Activated T-cell treated with anti-CD3 and anti-CD28 coated beads for 1 hour (primary cell): Measurements from ENCODE around the gene LRP1B.
"Not testable (repeated sequence)": the region's sequence is repeated elsewhere in the genome, so short reads cannot be mapped to it uniquely, and the experiment has no call there.

Experiments used
- DNase-seq: peaks from one replicate; pipeline ENCODE4 v3.0.0-alpha.2; 2020; ENCODE audit warnings: low read depth

LRP1B gene

DNA sequence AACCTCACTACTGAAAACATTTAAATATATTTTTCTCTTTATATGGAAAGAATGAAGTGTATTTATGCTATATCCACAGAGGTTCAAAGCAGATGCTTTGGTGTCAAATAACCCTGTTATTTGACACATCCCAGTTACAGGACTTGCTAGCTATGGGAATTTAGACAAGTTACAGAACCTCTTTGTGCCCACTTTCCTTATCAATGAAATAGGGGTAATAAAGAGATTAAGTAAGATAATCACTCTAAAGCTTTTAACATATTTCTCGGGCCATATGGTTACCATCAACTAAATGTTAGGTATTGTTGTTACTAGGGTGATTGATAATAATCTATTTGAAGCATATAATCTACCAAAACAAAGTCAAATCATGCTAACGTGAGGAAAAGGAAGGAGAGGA lies 1690.0 kb downstream of the LRP1B start:
- DNase-seq: no peak

DNA sequence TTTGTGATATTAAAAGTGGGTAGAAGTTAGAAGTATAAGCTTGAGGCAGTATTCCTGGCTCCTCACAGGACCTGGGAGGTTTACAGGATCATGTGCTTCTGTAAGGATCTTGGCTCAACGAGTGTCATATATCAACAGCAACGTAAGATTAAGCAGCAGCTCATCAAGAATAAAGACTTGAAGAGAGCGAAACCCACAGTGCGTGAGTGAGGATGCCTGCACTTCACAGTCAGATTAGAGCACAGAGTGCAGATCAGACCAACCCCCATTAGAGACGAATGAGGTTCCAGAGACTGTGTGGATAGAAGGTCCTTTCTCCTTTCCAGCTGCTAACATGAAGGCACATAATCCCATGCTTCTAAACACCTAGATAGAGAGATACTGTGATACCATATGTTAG lies 1693.9 kb downstream of the LRP1B start:
- no peak for DNase-seq

DNA sequence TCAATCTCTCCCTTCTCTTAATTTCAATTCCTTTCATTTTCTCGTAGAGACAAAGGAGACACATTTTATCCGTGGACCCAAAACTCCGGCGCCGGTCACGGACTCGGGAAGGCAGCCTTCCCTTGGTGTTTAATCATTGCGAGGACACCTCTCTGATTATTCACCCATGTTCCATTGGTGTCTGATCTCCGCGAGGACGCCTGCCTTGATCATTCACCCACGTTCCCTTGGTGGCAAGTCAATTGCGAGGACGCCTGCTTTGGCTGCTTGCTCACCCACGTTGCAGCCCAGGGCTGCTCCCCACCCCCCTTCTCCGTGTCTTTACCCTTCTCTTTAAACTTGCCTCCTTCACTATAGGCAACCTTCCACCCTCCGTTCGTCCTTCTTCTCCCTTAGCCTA lies 1703.8 kb downstream of the LRP1B start:
- DNase-seq: not testable (repeated sequence)

DNA sequence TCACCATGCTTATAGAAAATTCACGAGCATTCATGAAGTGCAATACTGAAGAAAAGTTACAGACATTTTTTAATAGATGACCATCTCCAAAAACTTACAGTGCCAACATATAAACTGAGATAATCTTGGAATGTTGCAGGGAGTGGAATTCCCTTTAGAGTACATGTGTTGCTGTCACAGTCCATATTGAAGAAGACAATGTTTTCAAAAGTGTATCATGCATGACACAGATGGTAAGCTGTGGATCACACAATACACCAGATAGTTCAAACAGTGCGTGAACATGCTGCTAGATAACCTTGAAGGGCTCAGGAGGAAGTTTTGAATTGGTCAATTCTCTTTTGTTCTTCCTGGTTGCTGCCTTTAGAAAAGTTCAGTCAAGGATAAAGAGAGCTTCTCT lies 1706.3 kb downstream of the LRP1B start:
- no peak for DNase-seq

DNA sequence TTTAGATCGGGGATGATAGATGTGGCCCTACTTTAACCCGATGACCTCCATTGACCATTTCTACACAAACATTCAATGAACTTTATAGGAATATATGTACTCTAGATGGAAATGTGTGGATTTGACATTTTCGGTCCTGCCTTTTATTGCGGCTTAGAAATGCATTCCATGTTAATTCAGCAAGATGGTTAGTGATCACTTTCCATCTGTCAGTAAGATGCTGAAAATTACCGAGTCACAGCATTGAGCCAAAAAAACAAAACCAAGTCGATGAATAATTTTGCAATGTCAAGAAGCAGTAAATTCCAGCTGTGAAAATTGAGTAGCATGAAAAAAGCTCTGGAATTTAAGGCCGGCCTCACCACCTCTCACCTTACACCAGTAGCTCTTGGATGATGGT lies 1708.1 kb downstream of the LRP1B start:
- no peak for DNase-seq

DNA sequence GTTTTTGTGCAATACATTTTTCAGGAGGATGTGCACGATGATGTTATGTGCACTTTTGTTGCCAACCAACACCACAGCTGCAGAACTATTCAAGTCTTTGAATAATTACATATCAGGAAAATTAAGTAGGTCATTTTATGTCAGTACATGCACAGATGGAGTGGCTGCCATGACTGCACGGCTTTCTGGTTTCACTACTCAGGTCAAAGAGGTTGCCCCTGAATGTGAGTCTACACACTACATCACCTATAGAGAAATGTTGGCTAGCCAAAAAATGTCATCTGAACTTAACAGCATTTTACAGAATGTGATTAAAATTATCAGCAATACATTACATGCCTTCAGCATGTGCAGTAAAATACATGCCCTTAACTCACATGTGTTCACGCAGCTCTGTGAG lies 1713.3 kb downstream of the LRP1B start:
- DNase-seq: no peak

DNA sequence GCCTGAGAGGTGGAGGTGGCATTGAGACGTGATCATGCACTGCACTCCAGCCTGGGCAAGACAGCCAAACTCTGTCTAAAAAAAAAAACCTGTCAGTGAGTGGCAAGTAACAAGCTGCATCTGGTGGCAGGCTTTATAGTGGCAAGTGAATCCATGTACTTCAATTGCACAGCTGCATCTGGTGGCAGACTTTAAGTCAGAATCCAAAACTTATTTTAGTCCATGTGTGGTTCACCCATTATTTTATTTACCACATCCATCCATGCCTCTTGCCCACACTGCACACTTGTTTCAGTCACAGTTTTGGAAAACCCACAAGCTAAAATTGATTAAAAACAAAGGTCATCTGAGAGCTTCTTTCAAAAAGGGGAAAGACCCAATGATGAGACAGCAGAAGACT lies 1714.2 kb downstream of the LRP1B start:
- no peak for DNase-seq

DNA sequence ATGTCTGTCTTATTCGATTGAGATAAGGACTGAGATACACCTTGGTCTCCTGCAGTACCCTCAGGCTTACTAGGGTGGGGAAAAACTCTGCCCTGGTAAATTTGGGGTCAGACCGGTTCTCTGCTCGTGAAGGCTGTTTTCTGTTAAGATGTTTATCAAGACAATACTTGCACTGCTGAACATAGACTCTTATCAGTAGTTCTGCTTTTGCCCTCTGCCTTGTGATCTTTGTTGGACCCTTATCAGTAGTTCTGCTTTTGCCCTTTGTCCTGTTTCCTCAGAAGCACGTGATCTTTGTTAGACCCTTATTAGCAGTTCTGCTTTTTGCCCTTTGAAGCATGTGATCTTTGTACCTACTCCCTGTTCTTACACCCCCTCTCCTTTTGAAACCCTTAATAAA lies 1715.8 kb downstream of the LRP1B start:
- DNase-seq: not testable (repeated sequence)

DNA sequence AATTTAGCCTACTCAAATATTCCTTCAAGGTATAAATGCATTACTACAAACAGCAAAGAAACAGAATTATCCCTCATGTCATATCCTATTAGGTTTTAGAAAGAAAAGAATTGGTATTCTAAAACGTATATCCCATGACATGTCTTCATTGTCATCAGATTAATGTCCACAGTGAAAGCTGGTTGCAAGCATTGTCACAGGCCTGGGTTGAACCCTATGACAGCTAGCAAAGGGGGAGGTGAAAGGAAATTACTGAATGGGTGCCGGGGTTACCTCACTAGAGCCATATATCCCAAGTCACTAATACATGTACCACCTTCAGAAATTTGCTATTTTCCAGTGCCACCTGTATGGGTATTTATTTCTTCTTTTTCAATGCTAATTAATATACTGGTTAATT lies 1720.1 kb downstream of the LRP1B start:
- no peak for DNase-seq

DNA sequence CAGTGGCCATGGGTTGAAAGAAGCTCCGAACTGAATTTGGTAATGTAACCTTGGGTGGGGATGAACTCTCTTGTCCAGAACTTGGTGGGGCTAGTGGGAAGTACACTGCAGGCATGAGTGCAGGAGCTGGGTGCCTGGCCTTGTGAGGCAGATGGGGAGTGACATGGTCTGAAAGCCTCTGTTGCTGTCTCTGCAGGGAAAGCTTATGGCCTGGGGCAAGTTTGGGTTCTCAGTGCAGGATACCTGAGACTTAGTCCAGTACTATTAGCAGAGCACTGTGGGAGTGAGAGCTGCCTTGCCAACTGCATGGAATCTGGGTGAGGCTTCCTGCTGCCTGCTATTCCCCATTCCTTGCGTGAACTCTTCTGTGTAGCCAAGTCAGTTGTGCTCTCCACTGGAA lies 1729.8 kb downstream of the LRP1B start:
- no peak for DNase-seq

DNA sequence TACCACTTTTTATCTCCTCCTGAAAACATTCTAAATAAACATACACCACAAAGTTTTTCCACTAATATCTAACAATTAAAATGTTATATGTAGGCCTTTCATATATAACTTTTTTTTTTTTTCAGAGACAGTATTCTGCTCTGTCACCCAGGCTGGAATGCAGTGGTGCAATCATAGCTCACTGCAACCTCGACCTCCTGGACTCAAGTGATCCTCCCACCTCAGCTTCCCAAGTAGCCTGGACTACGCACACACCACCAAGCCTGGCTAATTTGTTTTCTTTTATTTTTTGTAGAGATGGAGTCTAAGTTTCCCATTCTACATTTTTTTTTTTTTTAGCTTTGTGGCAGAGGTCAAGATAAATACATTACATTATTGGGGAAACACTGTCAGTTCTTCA lies 1738.0 kb downstream of the LRP1B start:
- no peak for DNase-seq

DNA sequence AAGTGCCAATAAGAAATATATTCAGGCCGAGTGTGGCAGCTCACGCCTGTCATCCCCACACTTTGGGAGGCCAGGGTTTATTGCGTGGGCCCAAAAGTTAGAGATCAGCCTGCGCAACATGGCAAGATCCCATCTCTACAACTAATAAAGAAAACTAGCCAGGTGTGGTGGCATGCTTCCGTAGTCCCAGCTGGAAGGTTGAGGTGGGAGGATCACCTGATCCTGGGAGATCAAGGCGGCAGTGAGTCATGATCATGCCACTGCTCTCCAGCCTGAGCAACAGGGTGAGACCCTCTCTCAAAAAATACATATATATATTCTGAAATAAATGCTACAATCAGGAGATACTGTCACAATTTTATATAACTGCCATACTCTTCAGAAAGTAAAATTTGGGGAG lies 1745.9 kb downstream of the LRP1B start:
- DNase-seq: no peak

DNA sequence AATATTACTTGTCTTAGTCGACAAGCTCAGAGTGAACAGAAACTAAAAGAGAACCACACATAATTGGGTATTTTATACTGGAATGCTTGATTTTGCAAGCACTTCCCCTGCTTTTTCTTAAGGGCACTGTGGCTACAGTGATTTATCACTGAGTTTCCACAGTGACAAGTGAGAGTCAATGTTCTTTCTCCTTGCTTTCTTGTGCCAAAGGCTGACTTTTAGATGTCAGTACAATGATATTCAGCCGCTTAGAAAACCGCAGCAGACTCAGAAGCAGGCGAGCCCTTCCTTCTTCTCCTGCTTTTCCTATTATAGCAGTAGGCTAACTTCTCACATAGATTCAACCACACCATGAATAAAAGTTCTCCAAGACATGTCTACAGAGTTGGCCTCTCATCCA lies 1747.0 kb downstream of the LRP1B start:
- DNase-seq: no peak

DNA sequence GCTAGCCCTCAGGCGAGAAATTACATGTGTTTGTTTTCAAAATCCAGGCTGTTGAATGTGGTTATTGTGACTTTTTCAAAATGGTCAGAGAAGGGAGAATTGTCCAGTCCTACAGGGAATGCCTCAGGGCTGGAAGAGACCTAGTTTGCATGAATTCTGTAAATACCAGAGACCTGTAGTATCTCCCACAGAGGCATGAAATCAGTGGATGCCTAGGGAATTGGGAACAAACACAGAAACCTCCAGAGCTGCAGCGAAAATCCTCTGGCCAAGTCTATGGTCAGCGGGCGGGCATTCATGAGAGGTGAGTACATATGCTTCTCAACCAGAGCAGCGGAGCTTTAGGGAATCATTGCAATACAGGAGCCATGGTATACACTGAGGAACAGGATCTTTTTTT lies 1754.1 kb downstream of the LRP1B start:
- DNase-seq: no peak

DNA sequence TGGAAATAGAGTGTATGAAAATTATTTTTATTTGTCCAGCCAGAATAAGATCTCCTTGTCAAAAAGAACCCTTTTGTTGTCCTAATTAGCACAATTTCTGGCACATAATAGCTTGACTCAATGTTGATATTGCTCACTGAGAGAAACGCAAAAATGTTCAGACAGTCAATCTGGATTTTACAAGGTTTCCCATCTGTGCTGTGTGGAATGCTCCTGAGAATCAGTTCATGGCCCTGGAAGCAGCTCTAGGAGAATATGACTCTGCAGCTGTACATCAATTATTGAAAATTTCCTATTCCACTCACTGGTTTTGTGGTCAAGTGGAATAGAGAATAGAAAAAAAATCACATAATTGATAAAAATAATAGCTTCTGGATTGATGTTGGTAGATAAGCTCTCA lies 1767.7 kb downstream of the LRP1B start:
- no peak for DNase-seq

DNA sequence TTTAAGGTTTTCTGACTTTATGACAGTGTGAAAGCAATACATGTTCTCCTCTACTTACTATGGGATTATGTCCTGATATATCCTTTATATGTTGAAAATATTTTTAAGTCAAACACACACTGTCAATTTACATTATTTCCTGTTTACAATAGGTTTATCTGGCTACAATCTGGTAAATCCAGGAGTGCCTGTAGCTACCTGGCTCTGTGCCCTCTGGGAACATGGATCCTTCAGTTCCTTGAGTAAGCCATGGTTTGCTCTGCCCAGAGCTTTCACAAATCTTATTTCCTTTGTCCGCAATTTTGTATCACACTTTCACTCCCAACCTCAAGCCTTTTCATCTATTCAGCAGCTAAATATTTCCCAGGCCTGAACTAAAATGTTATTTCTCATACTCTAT lies 1768.5 kb downstream of the LRP1B start:
- no peak for DNase-seq

DNA sequence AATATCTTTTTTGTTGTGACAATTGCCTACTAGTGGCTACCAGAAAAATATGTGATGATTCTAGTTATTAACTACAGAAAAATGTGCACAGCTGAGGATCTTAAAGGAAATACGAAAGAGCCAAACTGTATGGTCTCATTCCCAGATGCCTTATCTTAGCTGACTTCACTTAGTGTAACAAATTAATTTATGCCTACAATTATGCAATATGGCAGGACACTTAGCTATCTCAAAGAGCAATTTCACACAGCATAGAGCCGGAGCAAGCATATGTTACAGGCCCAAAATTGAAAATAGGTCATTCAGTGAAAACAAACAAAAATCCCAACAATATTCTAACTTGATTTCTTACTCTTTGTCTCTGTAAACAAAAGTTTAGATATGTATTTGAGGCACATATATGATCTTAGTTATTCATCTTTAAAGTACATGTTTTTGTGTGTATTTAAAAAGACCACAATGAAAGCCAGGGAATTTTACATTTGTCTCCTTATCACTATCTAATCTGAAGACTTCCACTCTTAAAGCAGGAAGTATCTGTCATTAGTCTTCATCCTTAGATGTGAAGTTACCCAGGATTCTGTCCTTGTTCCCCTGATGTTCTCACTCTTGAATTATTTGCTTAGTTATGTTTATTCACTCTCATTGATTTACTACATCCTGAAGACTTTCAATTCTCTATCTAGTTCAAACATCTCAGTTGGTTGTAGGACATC lies 1771.6 kb downstream of the LRP1B start:
- DNase-seq: no peak

DNA sequence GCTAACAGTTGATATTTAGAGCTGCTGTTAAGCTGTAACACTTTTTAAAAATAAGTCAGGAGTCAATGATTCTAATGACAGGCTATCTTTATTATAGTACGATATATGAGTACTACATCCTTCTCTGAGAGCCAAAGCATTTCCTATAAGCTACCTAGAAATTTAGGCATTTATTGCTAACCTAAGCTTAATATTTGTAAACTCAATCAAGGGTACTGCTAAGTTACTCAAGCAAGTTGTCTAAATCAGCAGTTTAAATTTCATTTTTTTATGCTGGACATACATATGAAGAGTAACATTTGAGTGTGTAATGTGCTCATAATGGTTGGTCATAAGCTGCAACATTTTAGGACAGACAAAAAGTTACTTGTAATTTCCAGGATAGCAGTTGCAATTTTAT lies 1774.1 kb downstream of the LRP1B start:
- DNase-seq: no peak

DNA sequence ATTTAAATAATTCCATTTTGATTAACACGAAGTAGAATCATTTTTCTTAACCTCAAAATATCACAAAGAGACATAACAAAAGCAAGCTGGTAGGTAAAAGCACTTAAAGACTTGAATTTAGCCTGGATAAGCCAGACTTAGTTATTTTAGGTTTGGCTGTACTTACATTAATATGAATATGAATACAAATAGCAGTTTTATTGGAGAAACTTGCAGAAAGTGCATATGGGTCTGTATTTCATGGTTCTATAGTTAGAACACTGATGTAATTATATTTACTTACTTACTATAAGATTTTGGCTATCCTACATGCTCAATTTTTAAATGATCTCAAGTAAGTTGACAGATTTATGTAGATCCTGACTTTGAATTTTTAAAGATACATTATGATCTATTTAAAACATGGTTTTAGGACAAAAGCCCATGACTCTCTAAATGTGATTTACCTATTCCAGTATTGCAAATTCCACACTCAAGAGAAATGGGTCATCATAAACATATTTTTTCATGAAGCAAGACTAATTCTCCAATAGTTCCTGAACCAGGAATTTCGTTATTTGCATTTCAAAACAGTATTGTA lies 1775.2 kb downstream of the LRP1B start:
- no peak for DNase-seq

DNA sequence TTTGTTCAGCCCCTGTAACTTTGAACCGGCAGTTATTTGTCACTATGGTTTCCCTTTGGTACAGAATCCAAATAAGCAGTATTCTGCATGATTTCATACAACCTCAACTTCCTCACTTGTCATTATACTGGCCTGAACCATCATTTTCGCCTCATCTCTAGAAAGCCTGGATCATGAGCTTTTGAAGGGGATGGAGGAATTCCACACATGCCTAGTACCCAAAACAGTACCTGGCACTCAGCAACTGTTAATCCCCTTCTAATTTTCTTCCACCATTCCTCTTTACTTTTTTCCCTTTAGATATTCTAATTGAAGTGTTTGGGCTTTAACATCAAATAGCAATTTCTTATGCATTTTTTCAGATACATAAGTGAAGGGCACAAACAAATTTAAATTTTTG lies 1776.3 kb downstream of the LRP1B start:
- no peak for DNase-seq

DNA sequence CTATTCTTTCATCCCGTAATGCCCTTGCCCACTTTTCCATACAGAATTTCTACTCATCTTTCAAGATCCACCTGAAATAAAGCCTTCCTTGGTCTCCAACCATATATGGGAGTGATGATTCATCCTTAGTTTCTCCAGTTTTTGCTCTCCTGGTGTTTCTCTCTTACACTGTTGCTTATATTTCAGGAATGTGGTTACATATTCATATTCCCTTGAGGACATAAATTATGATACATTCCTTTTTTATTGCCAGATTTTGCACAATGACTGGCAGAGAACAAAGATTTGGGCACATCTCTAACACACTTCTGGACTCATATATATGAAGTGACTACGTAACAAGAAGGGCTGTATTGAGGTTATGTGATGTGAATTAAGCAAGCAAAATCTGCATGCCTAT lies 1777.3 kb downstream of the LRP1B start:
- DNase-seq: no peak

DNA sequence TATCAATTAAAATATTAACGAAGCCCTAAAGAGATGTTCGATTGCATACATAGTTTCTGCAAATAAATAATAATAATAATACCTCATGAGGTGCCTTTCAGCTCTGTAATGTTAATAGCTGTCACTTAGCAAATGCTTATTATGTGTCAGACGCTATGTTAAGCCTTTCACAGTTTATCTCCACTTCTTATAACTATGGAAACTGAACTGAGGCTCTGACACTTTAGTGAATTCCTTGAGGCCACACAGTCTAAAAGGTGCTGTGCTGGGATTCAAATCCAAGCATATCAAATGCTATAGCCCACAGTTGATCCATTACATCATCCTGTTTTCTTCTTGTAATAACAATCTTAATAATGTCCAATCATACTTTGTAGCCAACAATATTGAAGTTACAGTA lies 1779.1 kb downstream of the LRP1B start:
- DNase-seq: no peak

DNA sequence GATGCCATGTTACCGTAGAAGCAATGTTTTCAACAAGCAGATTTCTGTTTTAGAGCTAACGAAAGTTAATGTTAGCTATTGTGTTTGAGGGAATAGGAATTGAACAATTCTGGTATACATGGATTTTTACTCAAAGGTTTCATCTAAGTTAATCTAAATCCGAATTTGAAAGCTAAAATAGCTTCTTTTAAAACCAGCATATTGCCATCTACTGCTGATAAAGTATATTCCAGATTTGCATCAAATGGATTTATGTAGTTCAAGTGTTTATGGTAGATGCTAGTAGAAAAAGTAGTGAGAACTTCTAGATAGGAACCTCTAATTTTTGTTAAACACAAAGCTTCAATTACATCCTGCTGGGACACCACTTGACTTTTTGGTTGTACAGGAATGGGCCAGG lies 1781.1 kb downstream of the LRP1B start:
- no peak for DNase-seq

DNA sequence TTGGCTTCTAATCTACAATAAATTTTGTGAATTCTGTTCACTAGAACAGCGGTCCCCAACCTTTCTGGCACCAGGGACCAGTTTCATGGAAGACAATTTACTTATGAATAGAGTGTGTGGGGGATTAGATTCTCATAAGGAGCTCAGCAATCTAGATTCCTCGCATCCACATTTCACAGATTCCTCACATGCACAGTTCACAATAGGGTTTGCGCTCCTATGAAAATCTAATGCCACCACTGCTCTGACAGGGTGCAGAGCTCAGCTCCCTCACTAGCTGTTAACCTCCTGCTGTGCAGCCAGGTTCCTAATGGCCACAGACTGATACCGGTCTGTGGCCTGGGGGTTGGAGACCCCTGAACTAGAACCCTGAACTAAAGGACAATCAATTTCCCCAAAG lies 1782.0 kb downstream of the LRP1B start:
- DNase-seq: no peak
